ENCODE measurements around the gene DAP.

Gene DAP

DNA sequence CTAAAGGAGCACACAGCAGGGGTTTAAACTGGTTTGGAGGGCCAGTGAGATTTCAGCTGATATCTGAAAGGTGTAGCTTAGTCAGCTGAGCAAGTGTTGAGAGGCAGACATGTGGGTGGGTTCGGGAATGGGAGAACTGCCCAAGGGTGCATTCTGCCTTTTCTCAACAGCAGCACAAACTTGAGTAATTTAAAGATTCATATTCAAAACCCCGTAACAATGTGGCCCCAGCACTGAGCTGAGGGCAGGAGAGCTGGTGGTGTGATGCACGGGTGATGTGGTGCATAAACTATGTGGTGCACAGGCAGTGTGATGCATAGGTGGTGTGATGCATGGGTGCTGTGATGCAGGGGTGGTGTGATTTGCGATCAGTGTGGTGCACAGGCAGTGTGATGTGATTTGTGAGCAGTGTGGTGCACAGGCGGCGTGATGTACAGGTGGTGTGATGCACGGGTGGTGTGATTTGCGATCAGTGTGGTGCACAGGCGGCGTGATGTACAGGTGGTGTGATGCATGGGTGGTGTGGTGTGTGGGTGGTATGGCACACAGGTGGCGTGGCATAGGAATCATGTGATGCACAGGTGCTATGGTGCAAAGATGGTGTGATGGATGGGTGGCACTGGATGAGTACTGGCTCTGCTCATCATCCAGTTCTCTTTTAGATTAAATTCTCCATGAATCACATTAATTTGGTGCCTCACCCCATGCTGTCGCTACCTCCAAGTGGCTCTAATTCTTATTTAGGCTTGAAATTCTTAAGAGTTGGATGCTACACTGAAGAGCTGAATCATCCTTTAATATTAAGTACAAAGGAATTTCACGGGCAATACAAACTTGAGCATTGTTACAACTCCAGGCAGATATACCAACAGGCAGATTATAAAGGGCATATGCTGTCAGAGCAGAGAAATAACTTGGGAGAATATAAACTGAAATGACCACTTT, 53.6 kb downstream of the DAP start:
- Histone ChIP-seq H3K9me3 (ENCODE audit: low read depth, low read length) (no peaks in the 10 kb centered on the region), H3K9ac (ENCODE audit: insufficient read length) (no peak overlapping the region), H3K4me3 (no peak overlapping the region), H3K27ac (no peak overlapping the region), H3K36me3 (ENCODE audit: insufficient read depth, low read length) (no peaks in the 10 kb centered on the region)
- no peak for DNase-seq (ENCODE audit: low read depth, low spot score)
- TF ChIP-seq POLR2AphosphoS5 (IDR thresholded peaks at IDR 0.05; ENCODE audit: borderline replicate concordance, low read depth, low read length), result no peak

DNA sequence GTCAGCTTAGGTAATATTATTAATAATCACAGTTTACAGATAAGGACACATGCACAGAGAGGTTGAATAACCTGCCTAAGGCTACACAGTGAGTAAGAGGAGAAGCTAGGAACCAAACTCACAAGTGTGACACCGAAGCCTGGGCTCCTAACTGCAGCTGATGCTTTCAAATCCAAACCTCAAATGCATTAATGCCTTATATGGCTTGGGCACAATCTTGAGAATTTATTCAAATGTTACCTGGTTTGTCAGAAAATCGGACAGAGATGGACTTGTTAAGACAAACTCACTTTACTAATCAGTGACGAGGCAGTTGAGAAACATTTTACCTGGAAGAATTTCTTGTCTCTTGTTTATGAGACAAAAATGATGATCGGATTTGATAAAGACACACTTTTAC, 54.7 kb downstream of the DAP start:
- H3K4me3 ChIP-seq, result no peak overlapping the region
- TF ChIP-seq EZH2 (IDR thresholded peaks at IDR 0.05) (no peak), FOXP2 (optimal IDR thresholded peaks at IDR 0.05; ENCODE audit: control extremely low read depth, extremely low read length, insufficient read depth) (no peak), POLR2AphosphoS5 (IDR thresholded peaks at IDR 0.05; ENCODE audit: borderline replicate concordance, low read depth, low read length) (no peak)
- no peaks in the 10 kb centered on the region for H3K36me3 ChIP-seq (ENCODE audit: insufficient read depth, low read length)
- no peak overlapping the region for H3K9ac ChIP-seq (ENCODE audit: insufficient read length)
- no peak overlapping the region for H3K27ac ChIP-seq
- H3K9me3 ChIP-seq (ENCODE audit: low read depth, low read length), result no peaks in the 10 kb centered on the region
- no peak for DNase-seq (ENCODE audit: low read depth, low spot score)

- no peaks in the 10 kb centered on the region for H3K36me3 ChIP-seq (ENCODE audit: insufficient read depth, low read length)
- H3K27ac ChIP-seq, result no peak overlapping the region
- H3K9ac ChIP-seq (ENCODE audit: insufficient read length), result no peak overlapping the region
Measured at GRCh38 chr5:10705747-10706146, 55.3 kb downstream of the DAP start.

DNA sequence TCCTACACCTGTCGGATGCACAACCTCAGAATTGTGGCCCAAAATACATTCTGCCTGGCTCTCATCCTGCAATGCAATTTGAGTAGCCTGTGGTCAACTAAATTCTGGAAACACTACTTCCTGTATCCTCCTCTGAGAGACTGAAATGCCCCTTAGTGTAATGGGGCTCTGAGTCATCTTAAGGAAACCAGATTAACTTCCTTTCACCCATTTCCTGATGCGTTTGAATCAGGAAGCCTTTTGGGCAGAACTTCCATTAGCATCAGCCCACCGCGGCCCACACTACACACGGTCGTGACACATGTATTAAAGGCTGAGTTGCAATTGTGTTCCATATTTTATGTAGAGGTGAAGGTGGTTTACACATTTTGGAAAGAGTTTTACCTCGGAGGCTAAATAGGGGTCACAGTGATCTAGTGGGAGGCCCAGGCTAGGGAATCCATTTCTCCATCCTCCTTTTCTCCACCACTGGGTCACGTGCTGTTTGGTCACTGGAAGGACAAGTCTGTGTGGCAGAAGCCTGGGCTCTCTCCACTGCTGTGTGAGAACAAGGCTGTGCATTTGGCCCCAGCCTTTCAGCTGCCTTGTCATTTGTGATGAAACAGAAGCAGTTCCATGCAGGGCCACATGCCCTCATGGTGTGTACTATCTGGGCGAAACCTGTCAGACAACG, 55.9 kb downstream of the DAP start:
- no peak overlapping the region for H3K27ac ChIP-seq
- TF ChIP-seq FOXP2 (optimal IDR thresholded peaks at IDR 0.05; ENCODE audit: control extremely low read depth, extremely low read length, insufficient read depth) (no peak), EZH2 (IDR thresholded peaks at IDR 0.05) (no peak), POLR2AphosphoS5 (IDR thresholded peaks at IDR 0.05; ENCODE audit: borderline replicate concordance, low read depth, low read length) (no peak)
- DNase-seq (ENCODE audit: low read depth, low spot score), result no peak
- no peaks in the 10 kb centered on the region for H3K36me3 ChIP-seq (ENCODE audit: insufficient read depth, low read length)
- H3K9ac ChIP-seq (ENCODE audit: insufficient read length), result no peak overlapping the region
- no peaks in the 10 kb centered on the region for H3K9me3 ChIP-seq (ENCODE audit: low read depth, low read length)
- H3K4me3 ChIP-seq, result no peak overlapping the region

More at GRCh38 chr5:10705747-10706146, 55.3 kb downstream of the DAP start:
- Histone ChIP-seq H3K4me3 (no peak overlapping the region), H3K9me3 (ENCODE audit: low read depth, low read length) (no peaks in the 10 kb centered on the region)
- TF ChIP-seq POLR2AphosphoS5 (IDR thresholded peaks at IDR 0.05; ENCODE audit: borderline replicate concordance, low read depth, low read length) (no peak), EZH2 (IDR thresholded peaks at IDR 0.05) (no peak), FOXP2 (optimal IDR thresholded peaks at IDR 0.05; ENCODE audit: control extremely low read depth, extremely low read length, insufficient read depth) (no peak)
- no peak for DNase-seq (ENCODE audit: low read depth, low spot score)

DNA sequence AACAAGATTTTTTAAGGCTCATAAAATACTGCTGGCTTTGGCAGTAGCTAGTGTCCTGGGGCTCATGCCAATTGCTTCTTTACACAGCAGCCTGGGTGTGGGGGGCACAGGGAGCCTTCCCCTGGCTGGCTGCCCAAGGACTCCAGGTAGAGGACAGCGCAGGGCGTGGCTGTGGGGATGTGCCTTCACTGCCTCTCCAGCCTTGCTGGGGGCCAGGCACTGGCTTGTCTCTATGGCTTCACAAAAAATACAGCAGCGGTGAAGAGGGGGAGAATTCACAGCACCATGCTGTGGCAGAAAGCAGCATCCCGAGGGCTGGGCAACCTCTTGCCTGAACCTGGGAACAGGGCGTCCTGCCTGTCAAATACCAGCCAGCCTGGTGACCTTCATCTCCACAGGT, 57.4 kb downstream of the DAP start:
- DNase-seq (ENCODE audit: low read depth, low spot score), result no peak
- peak overlapping the region; percentile 24 for H3K9ac ChIP-seq (ENCODE audit: insufficient read length)
- no peaks in the 10 kb centered on the region for H3K9me3 ChIP-seq (ENCODE audit: low read depth, low read length)
- H3K4me3 ChIP-seq, result no peak overlapping the region
- no peak overlapping the region for H3K27ac ChIP-seq
- H3K36me3 ChIP-seq (ENCODE audit: insufficient read depth, low read length), result no peaks in the 10 kb centered on the region
- TF ChIP-seq FOXP2 (optimal IDR thresholded peaks at IDR 0.05; ENCODE audit: control extremely low read depth, extremely low read length, insufficient read depth) (no peak), POLR2AphosphoS5 (IDR thresholded peaks at IDR 0.05; ENCODE audit: borderline replicate concordance, low read depth, low read length) (no peak), EZH2 (IDR thresholded peaks at IDR 0.05) (no peak)

- H3K4me3 ChIP-seq, result no peak overlapping the region
- no peak overlapping the region for H3K9ac ChIP-seq (ENCODE audit: insufficient read length)
- TF ChIP-seq EZH2 (IDR thresholded peaks at IDR 0.05) (no peak), FOXP2 (optimal IDR thresholded peaks at IDR 0.05; ENCODE audit: control extremely low read depth, extremely low read length, insufficient read depth) (no peak), POLR2AphosphoS5 (IDR thresholded peaks at IDR 0.05; ENCODE audit: borderline replicate concordance, low read depth, low read length) (no peak)
- DNase-seq (ENCODE audit: low read depth, low spot score), result no peak
- H3K27ac ChIP-seq, result no peak overlapping the region
- no peaks in the 10 kb centered on the region for H3K9me3 ChIP-seq (ENCODE audit: low read depth, low read length)
- H3K36me3 ChIP-seq (ENCODE audit: insufficient read depth, low read length), result no peaks in the 10 kb centered on the region
Measured at GRCh38 chr5:10702911-10703491, 58.0 kb downstream of the DAP start.

GRCh38 chr5:10702040-10702629, 58.9 kb downstream of the DAP start:
- no peak for DNase-seq (ENCODE audit: low read depth, low spot score)
- Histone ChIP-seq H3K9ac (ENCODE audit: insufficient read length) (no peak overlapping the region), H3K9me3 (ENCODE audit: low read depth, low read length) (no peaks in the 10 kb centered on the region), H3K36me3 (ENCODE audit: insufficient read depth, low read length) (no peaks in the 10 kb centered on the region), H3K27ac (no peak overlapping the region), H3K4me3 (no peak overlapping the region)
- TF ChIP-seq FOXP2 (optimal IDR thresholded peaks at IDR 0.05; ENCODE audit: control extremely low read depth, extremely low read length, insufficient read depth) (no peak), POLR2AphosphoS5 (IDR thresholded peaks at IDR 0.05; ENCODE audit: borderline replicate concordance, low read depth, low read length) (no peak), EZH2 (IDR thresholded peaks at IDR 0.05) (no peak)

DNA sequence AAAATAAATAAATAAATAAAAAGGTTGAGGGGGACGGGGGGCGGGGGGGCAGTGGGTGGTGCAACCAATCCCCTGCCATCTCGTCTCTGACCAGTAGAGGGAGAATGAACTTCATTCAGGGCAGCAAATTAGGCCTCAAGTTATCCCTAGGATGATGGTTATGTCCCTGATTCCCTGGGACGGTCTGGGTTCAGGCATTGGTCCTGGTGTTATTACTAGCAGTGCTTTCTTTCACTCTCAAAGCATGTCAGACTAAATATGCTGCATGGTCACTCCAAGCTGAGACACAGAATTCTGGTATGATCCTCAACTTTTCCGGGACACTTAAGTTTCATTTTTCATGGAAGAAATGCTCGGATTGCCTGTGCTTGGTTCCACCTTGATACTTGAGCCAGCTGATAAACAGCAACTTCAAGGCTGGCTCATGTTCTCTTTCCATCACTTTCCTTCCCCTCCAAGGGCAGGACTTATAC, 59.4 kb downstream of the DAP start:
- TF ChIP-seq EZH2 (IDR thresholded peaks at IDR 0.05), result no peak
- no peak for TF ChIP-seq FOXP2 (optimal IDR thresholded peaks at IDR 0.05; ENCODE audit: control extremely low read depth, extremely low read length, insufficient read depth)
- no peak for TF ChIP-seq POLR2AphosphoS5 (IDR thresholded peaks at IDR 0.05; ENCODE audit: borderline replicate concordance, low read depth, low read length)
- no peak overlapping the region for H3K27ac ChIP-seq
- no peaks in the 10 kb centered on the region for H3K9me3 ChIP-seq (ENCODE audit: low read depth, low read length)
- H3K4me3 ChIP-seq, result no peak overlapping the region
- H3K9ac ChIP-seq (ENCODE audit: insufficient read length), result no peak overlapping the region
- no peaks in the 10 kb centered on the region for H3K36me3 ChIP-seq (ENCODE audit: insufficient read depth, low read length)
- DNase-seq (ENCODE audit: low read depth, low spot score), result no peak
